HEK293 (cell line): ENCODE results near the gene CHERP.
A peak's percentile ranks its signal among the peaks of the same experiment; 100 is the strongest.

Experiments used
- MYNN ChIP-seq: fragments of 450-650 bp; formaldehyde crosslinking; IDR thresholded peaks from 2 replicates; pipeline ENCODE4 v1.5.1; 2016; ENCODE audit warnings: missing biosample characterization, missing genetic modification characterization, borderline replicate concordance
- ZBTB17 ChIP-seq: fragments of 450-650 bp; formaldehyde crosslinking; IDR thresholded peaks from 2 replicates; pipeline ENCODE4 v1.5.1; 2016; ENCODE audit warnings: missing biosample characterization, missing genetic modification characterization
- ZBTB21 ChIP-seq: fragments of 450-650 bp; formaldehyde crosslinking; IDR thresholded peaks from 2 replicates; pipeline ENCODE4 v1.5.1; 2017; ENCODE audit warnings: missing biosample characterization, missing genetic modification characterization
- ZIC2 ChIP-seq: fragments of 450-650 bp; formaldehyde crosslinking; IDR thresholded peaks from 2 replicates; pipeline ENCODE4 v1.5.1; 2016; ENCODE audit warnings: missing biosample characterization, missing genetic modification characterization
- ZNF10 ChIP-seq: fragments of 450-650 bp; formaldehyde crosslinking; IDR thresholded peaks from 2 replicates; pipeline ENCODE4 v1.5.1; 2017; ENCODE audit warnings: missing biosample characterization, missing genetic modification characterization
- ZNF133 ChIP-seq: fragments of 450-650 bp; formaldehyde crosslinking; IDR thresholded peaks from 2 replicates; pipeline ENCODE4 v1.5.1; 2016; ENCODE audit warnings: missing biosample characterization, missing genetic modification characterization
- ZNF211 ChIP-seq: fragments of 450-650 bp; formaldehyde crosslinking; IDR thresholded peaks from 2 replicates; pipeline ENCODE4 v1.5.1; 2016; ENCODE audit warnings: low read depth, missing biosample characterization, missing genetic modification characterization
- ZNF292 ChIP-seq: fragments of 450-650 bp; formaldehyde crosslinking; IDR thresholded peaks from 2 replicates; pipeline ENCODE4 v1.5.1; 2016; ENCODE audit warnings: low read depth, missing biosample characterization, missing genetic modification characterization, borderline replicate concordance
- ZNF324 ChIP-seq: fragments of 450-650 bp; formaldehyde crosslinking; IDR thresholded peaks from 2 replicates; pipeline ENCODE4 v1.5.1; 2016; ENCODE audit warnings: missing biosample characterization, missing genetic modification characterization
- ZNF433 ChIP-seq: fragments of 450-650 bp; formaldehyde crosslinking; IDR thresholded peaks from 2 replicates; pipeline ENCODE4 v1.5.1; 2016; ENCODE audit warnings: missing biosample characterization, missing genetic modification characterization, low read depth
- ZNF544 ChIP-seq: fragments of 450-650 bp; formaldehyde crosslinking; IDR thresholded peaks from 2 replicates; pipeline ENCODE4 v1.5.0; 2017; ENCODE audit warnings: missing biosample characterization, missing genetic modification characterization
- ZNF561 ChIP-seq: fragments of 450-650 bp; IDR thresholded peaks from 2 replicates; pipeline ENCODE4 v1.5.1; 2018; ENCODE audit warnings: missing biosample characterization, missing genetic modification characterization, borderline replicate concordance
- ZNF624 ChIP-seq: fragments of 450-650 bp; formaldehyde crosslinking; IDR thresholded peaks from 2 replicates; pipeline ENCODE4 v1.5.1; 2017; ENCODE audit warnings: missing biosample characterization, missing genetic modification characterization
- ZNF776 ChIP-seq: fragments of 450-650 bp; formaldehyde crosslinking; IDR thresholded peaks from 2 replicates; pipeline ENCODE4 v1.5.0; 2017; ENCODE audit warnings: missing biosample characterization, missing genetic modification characterization, borderline replicate concordance
- TF ChIP-seq, protein P1 (sequence below): fragments of 450-650 bp; formaldehyde crosslinking; conservative IDR thresholded peaks from 2 replicates; pipeline ENCODE4 v1.5.1; 2016; ENCODE audit warnings: low read depth, missing biosample characterization, missing genetic modification characterization
- TF ChIP-seq, protein P2 (sequence below): fragments of 450-650 bp; IDR thresholded peaks from 2 replicates; pipeline ENCODE4 v1.5.1; 2018; ENCODE audit warnings: missing biosample characterization, mild to moderate bottlenecking, missing genetic modification characterization
- TF ChIP-seq, protein P3 (sequence below): fragments of 450-650 bp; formaldehyde crosslinking; IDR thresholded peaks from 2 replicates; pipeline ENCODE4 v1.5.1; 2016; ENCODE audit warnings: missing biosample characterization, missing genetic modification characterization
- TF ChIP-seq, protein P4 (sequence below): fragments of 450-650 bp; formaldehyde crosslinking; IDR thresholded peaks from 2 replicates; pipeline ENCODE4 v1.5.1; 2016; ENCODE audit warnings: missing biosample characterization, missing genetic modification characterization
- TF ChIP-seq, protein P5 (sequence below): fragments of 450-650 bp; formaldehyde crosslinking; IDR thresholded peaks from 2 replicates; pipeline ENCODE4 v1.5.0; 2017; ENCODE audit warnings: missing biosample characterization, missing genetic modification characterization, borderline replicate concordance
- TF ChIP-seq, protein P6 (sequence below): fragments of 450-650 bp; formaldehyde crosslinking; IDR thresholded peaks from 2 replicates; pipeline ENCODE4 v1.5.1; 2017; ENCODE audit warnings: missing biosample characterization, missing genetic modification characterization
- TF ChIP-seq, protein P7 (sequence below): fragments of 450-650 bp; formaldehyde crosslinking; IDR thresholded peaks from 2 replicates; pipeline ENCODE4 v1.5.1; 2016; ENCODE audit warnings: missing biosample characterization, missing genetic modification characterization
- TF ChIP-seq, protein P8 (sequence below): fragments of 450-650 bp; formaldehyde crosslinking; IDR thresholded peaks from 2 replicates; pipeline ENCODE4; 2016; ENCODE audit warnings: missing biosample characterization, missing genetic modification characterization

Gene CHERP

DNA sequence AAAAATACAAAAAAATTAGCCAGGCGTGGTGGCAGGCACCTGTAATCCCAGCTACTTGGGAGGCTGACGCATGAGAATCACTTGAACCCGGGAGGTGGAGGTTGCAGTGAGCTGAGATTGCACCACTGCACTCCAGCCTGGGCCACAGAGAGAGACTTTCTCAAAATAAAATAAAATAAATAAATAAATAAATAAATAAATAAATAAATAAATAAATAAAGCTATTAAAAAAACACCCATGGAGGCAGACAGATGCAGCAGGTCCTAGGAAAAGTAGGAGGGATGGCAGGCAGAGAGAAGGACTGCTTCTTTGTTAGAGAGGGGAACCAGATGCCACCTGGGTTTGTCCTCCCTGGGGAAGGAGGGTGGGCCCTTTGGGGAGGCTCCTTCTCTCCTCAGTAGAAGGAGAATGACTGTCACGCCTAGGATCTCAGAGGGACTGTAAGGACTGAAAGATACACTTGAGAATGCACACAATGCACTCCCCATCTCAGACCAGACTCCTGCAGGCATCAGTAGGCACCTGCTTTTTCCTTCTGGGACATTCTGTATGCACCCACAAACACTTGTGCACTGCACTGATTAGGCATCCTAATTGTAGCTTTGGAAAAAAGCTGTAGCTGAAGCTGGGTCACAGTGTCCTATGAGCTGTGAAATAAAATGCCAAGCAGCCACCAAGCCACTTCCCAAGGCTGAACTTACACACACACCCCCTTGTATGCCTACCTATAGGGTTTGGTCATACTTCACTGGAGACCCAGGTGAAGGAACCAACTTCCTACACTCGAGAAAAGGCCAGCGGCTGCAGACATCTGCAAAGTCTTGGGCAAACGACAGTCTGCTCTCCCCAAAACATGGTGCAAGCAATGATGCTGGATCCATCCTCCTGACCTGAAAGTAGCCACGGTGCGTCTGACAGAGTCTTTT, 48.9 kb upstream of the CHERP start (continued):
- TF ChIP-seq, protein P1, sequence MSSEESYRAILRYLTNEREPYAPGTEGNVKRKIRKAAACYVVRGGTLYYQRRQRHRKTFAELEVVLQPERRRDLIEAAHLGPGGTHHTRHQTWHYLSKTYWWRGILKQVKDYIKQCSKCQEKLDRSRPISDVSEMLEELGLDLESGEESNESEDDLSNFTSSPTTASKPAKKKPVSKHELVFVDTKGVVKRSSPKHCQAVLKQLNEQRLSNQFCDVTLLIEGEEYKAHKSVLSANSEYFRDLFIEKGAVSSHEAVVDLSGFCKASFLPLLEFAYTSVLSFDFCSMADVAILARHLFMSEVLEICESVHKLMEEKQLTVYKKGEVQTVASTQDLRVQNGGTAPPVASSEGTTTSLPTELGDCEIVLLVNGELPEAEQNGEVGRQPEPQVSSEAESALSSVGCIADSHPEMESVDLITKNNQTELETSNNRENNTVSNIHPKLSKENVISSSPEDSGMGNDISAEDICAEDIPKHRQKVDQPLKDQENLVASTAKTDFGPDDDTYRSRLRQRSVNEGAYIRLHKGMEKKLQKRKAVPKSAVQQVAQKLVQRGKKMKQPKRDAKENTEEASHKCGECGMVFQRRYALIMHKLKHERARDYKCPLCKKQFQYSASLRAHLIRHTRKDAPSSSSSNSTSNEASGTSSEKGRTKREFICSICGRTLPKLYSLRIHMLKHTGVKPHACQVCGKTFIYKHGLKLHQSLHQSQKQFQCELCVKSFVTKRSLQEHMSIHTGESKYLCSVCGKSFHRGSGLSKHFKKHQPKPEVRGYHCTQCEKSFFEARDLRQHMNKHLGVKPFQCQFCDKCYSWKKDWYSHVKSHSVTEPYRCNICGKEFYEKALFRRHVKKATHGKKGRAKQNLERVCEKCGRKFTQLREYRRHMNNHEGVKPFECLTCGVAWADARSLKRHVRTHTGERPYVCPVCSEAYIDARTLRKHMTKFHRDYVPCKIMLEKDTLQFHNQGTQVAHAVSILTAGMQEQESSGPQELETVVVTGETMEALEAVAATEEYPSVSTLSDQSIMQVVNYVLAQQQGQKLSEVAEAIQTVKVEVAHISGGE (tag by site-specific recombination), result peak; percentile 89
- TF ChIP-seq, protein P2, sequence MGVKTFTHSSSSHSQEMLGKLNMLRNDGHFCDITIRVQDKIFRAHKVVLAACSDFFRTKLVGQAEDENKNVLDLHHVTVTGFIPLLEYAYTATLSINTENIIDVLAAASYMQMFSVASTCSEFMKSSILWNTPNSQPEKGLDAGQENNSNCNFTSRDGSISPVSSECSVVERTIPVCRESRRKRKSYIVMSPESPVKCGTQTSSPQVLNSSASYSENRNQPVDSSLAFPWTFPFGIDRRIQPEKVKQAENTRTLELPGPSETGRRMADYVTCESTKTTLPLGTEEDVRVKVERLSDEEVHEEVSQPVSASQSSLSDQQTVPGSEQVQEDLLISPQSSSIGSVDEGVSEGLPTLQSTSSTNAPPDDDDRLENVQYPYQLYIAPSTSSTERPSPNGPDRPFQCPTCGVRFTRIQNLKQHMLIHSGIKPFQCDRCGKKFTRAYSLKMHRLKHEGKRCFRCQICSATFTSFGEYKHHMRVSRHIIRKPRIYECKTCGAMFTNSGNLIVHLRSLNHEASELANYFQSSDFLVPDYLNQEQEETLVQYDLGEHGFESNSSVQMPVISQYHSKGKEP (tag by site-specific recombination), result no peak
- TF ChIP-seq ZNF211 (no peak), MYNN (tag by site-specific recombination) (no peak; the same call in 1 of the 2 replicates), ZBTB21 (peak; percentile 76), ZNF561 (no peak), ZIC2 (no peak), ZNF324 (tag by site-specific recombination) (no peak), ZNF544 (tag by site-specific recombination) (no peak), ZBTB17 (tag by site-specific recombination) (no peak), ZNF433 (peak; percentile 85), ZNF292 (tag by site-specific recombination) (peak; percentile 85; the same call in 1 of the 2 replicates), ZNF10 (tag by site-specific recombination) (no peak), ZNF776 (no peak), ZNF624 (no peak), ZNF133 (no peak)
- TF ChIP-seq, protein P3, sequence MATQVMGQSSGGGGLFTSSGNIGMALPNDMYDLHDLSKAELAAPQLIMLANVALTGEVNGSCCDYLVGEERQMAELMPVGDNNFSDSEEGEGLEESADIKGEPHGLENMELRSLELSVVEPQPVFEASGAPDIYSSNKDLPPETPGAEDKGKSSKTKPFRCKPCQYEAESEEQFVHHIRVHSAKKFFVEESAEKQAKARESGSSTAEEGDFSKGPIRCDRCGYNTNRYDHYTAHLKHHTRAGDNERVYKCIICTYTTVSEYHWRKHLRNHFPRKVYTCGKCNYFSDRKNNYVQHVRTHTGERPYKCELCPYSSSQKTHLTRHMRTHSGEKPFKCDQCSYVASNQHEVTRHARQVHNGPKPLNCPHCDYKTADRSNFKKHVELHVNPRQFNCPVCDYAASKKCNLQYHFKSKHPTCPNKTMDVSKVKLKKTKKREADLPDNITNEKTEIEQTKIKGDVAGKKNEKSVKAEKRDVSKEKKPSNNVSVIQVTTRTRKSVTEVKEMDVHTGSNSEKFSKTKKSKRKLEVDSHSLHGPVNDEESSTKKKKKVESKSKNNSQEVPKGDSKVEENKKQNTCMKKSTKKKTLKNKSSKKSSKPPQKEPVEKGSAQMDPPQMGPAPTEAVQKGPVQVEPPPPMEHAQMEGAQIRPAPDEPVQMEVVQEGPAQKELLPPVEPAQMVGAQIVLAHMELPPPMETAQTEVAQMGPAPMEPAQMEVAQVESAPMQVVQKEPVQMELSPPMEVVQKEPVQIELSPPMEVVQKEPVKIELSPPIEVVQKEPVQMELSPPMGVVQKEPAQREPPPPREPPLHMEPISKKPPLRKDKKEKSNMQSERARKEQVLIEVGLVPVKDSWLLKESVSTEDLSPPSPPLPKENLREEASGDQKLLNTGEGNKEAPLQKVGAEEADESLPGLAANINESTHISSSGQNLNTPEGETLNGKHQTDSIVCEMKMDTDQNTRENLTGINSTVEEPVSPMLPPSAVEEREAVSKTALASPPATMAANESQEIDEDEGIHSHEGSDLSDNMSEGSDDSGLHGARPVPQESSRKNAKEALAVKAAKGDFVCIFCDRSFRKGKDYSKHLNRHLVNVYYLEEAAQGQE (tag by site-specific recombination), result peak; percentile 84
- TF ChIP-seq, protein P4, sequence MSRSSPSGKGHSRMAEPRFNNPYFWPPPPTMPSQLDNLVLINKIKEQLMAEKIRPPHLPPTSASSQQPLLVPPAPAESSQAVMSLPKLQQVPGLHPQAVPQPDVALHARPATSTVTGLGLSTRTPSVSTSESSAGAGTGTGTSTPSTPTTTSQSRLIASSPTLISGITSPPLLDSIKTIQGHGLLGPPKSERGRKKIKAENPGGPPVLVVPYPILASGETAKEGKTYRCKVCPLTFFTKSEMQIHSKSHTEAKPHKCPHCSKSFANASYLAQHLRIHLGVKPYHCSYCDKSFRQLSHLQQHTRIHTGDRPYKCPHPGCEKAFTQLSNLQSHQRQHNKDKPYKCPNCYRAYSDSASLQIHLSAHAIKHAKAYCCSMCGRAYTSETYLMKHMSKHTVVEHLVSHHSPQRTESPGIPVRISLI (tag by site-specific recombination), result no peak
- TF ChIP-seq, protein P5, sequence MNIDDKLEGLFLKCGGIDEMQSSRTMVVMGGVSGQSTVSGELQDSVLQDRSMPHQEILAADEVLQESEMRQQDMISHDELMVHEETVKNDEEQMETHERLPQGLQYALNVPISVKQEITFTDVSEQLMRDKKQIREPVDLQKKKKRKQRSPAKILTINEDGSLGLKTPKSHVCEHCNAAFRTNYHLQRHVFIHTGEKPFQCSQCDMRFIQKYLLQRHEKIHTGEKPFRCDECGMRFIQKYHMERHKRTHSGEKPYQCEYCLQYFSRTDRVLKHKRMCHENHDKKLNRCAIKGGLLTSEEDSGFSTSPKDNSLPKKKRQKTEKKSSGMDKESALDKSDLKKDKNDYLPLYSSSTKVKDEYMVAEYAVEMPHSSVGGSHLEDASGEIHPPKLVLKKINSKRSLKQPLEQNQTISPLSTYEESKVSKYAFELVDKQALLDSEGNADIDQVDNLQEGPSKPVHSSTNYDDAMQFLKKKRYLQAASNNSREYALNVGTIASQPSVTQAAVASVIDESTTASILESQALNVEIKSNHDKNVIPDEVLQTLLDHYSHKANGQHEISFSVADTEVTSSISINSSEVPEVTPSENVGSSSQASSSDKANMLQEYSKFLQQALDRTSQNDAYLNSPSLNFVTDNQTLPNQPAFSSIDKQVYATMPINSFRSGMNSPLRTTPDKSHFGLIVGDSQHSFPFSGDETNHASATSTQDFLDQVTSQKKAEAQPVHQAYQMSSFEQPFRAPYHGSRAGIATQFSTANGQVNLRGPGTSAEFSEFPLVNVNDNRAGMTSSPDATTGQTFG, result no peak
- TF ChIP-seq, protein P6, sequence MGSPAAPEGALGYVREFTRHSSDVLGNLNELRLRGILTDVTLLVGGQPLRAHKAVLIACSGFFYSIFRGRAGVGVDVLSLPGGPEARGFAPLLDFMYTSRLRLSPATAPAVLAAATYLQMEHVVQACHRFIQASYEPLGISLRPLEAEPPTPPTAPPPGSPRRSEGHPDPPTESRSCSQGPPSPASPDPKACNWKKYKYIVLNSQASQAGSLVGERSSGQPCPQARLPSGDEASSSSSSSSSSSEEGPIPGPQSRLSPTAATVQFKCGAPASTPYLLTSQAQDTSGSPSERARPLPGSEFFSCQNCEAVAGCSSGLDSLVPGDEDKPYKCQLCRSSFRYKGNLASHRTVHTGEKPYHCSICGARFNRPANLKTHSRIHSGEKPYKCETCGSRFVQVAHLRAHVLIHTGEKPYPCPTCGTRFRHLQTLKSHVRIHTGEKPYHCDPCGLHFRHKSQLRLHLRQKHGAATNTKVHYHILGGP (tag by site-specific recombination), result no peak
- TF ChIP-seq, protein P7, sequence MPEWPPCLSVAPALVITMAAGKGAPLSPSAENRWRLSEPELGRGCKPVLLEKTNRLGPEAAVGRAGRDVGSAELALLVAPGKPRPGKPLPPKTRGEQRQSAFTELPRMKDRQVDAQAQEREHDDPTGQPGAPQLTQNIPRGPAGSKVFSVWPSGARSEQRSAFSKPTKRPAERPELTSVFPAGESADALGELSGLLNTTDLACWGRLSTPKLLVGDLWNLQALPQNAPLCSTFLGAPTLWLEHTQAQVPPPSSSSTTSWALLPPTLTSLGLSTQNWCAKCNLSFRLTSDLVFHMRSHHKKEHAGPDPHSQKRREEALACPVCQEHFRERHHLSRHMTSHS (tag by site-specific recombination), result no peak
- TF ChIP-seq, protein P8, sequence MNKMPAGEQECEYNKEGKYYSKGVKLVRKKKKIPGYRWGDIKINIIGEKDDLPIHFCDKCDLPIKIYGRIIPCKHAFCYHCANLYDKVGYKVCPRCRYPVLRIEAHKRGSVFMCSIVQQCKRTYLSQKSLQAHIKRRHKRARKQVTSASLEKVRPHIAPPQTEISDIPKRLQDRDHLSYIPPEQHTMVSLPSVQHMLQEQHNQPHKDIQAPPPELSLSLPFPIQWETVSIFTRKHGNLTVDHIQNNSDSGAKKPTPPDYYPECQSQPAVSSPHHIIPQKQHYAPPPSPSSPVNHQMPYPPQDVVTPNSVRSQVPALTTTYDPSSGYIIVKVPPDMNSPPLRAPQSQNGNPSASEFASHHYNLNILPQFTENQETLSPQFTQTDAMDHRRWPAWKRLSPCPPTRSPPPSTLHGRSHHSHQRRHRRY (tag by site-specific recombination), result no peak
